Gastroesophageal sphincter (tissue), 3 donors: ENCODE measurements around the gene TMEM244.

Source experiments
- EP300 ChIP-seq: sonication (generic); formaldehyde crosslinking; IDR thresholded peaks from one replicate; pipeline ENCODE4 v1.6.1; 2017; ENCODE audit warnings: antibody characterized with exemption, mild to moderate bottlenecking
- POLR2A ChIP-seq, 2 donors: fragments of 450-650 bp; IDR thresholded peaks; one replicate each; pipeline ENCODE4 v1.6.1; 2017; ENCODE audit warnings: antibody characterized with exemption in 2 of 2, mild to moderate bottlenecking in 2 of 2, moderate library complexity in 1 of 2
- POLR2AphosphoS5 ChIP-seq: sonication (generic); formaldehyde crosslinking; IDR thresholded peaks from one replicate; pipeline ENCODE4 v1.6.1; 2017; ENCODE audit warnings: antibody characterized with exemption
- TF ChIP-seq, protein P1 (sequence below), 4 experiments: fragments of 200-600 bp in 2 of 4; fragments of 450-650 bp in 2 of 4; sonication (generic) in 1 of 4; IDR thresholded peaks; one replicate each; pipeline ENCODE4 v1.5.1; 2017 to 2019; ENCODE audit warnings: antibody characterized with exemption in 4 of 4, mild to moderate bottlenecking in 2 of 4, moderate library complexity in 2 of 4

DNA sequence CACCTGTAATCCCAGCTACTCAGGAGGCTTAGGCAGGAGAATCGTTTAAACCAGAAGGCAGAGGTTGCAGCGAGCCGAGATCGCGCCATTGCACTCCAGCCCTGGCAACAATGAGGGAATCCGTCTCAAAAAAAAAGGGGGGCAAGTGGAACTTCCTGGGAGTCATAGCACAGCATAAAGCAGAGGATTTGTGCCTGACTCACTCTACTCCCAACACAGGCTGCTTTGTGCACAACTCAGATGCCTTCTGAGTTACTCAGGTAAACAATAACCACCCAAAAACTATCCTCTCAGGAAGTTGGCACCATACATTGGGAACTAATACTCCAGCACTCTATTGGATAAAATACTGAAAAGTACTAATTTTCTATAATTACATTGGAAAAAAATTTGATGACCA lies 2.5 kb upstream of the TMEM244 start:
- TF ChIP-seq POLR2A (IDR thresholded peaks at IDR 0.05) (no peak), EP300 (no peak), POLR2AphosphoS5 (no peak)
- TF ChIP-seq, protein P1, sequence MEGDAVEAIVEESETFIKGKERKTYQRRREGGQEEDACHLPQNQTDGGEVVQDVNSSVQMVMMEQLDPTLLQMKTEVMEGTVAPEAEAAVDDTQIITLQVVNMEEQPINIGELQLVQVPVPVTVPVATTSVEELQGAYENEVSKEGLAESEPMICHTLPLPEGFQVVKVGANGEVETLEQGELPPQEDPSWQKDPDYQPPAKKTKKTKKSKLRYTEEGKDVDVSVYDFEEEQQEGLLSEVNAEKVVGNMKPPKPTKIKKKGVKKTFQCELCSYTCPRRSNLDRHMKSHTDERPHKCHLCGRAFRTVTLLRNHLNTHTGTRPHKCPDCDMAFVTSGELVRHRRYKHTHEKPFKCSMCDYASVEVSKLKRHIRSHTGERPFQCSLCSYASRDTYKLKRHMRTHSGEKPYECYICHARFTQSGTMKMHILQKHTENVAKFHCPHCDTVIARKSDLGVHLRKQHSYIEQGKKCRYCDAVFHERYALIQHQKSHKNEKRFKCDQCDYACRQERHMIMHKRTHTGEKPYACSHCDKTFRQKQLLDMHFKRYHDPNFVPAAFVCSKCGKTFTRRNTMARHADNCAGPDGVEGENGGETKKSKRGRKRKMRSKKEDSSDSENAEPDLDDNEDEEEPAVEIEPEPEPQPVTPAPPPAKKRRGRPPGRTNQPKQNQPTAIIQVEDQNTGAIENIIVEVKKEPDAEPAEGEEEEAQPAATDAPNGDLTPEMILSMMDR (IDR thresholded peaks at IDR 0.05): no peak
